ENCODE data around the gene STPG1.

DNA sequence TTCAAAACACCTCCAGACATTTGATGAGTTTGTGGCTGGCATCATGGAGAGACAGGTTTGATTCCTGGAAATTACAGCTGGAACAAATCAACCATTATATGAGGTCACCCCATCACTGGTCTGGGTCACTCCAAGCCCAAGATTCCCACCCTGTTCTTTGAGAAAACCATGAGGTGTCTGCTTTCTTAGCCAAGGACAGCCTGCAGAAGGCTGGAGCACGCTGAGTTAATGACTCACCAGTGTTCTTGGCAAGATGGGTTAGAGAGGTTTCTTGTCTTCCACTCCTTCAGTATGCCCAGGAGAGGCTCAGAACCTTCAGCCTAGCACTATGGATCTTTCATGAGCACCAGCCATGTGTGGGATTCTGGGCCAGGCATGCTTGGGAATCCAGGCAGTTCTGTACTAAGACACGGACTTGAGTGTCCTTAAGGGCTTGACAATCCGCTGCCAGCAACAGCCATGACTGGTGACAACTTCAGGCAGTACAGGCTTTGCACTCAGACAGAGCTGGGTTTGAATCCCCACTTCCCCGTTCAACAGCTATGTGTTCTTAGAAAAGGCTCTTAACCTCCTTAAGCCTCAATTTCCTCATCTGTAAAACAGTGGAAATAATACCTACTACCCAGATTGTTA, 50.5 kb downstream of the STPG1 start:
- TF ChIP-seq, protein P1, sequence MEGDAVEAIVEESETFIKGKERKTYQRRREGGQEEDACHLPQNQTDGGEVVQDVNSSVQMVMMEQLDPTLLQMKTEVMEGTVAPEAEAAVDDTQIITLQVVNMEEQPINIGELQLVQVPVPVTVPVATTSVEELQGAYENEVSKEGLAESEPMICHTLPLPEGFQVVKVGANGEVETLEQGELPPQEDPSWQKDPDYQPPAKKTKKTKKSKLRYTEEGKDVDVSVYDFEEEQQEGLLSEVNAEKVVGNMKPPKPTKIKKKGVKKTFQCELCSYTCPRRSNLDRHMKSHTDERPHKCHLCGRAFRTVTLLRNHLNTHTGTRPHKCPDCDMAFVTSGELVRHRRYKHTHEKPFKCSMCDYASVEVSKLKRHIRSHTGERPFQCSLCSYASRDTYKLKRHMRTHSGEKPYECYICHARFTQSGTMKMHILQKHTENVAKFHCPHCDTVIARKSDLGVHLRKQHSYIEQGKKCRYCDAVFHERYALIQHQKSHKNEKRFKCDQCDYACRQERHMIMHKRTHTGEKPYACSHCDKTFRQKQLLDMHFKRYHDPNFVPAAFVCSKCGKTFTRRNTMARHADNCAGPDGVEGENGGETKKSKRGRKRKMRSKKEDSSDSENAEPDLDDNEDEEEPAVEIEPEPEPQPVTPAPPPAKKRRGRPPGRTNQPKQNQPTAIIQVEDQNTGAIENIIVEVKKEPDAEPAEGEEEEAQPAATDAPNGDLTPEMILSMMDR (IDR thresholded peaks at IDR 0.05), result no peak
- no peak for TF ChIP-seq POLR2A (IDR thresholded peaks at IDR 0.05)
